DOHH2 (cell line): ENCODE measurements around the gene ANXA10.
A peak's percentile ranks its signal among the peaks of the same experiment; 100 is the strongest.

Experiments
- H3F3A ChIP-seq: fragments of 200-600 bp; sonication (generic), shearing (Covaris generic); 2 replicates; pipeline ENCODE4 v1.6.0; 2016; ENCODE audit warnings: antibody characterized with exemption, mild to moderate bottlenecking; ENCODE audit not compliant: control insufficient read depth, insufficient read depth
- H3K27ac ChIP-seq: fragments of 200-600 bp; sonication (generic); 2 replicates; pipeline ENCODE4 v1.5.1; 2014; ENCODE audit warnings: low read depth, mild to moderate bottlenecking, low read length, moderate library complexity
- H3K27me3 ChIP-seq: fragments of 200-600 bp; sonication (generic); 2 replicates; pipeline ENCODE4 v1.6.1; 2014; ENCODE audit warnings: mild to moderate bottlenecking, low read length, mixed read lengths; ENCODE audit not compliant: control insufficient read depth
- H3K36me3 ChIP-seq: fragments of 200-600 bp; sonication (generic); 2 replicates; pipeline ENCODE4 v1.6.1; 2014; ENCODE audit warnings: mild to moderate bottlenecking, low read length, moderate library complexity, mixed read lengths; ENCODE audit not compliant: control insufficient read depth
- H3K4me1 ChIP-seq: fragments of 200-600 bp; sonication (generic); 2 replicates; pipeline ENCODE4 v1.6.1; 2014; ENCODE audit warnings: mild to moderate bottlenecking, low read length, mixed read lengths; ENCODE audit not compliant: control insufficient read depth
- H3K4me2 ChIP-seq: fragments of 200-600 bp; sonication (generic); 2 replicates; pipeline ENCODE4 v1.6.0; 2014; ENCODE audit warnings: mild to moderate bottlenecking, low read length, moderate library complexity
- H3K4me3 ChIP-seq: fragments of 200-600 bp; sonication (generic); 2 replicates; pipeline ENCODE4 v1.5.1; 2014; ENCODE audit warnings: mild to moderate bottlenecking, low read length, mixed read lengths
- H3K79me2 ChIP-seq: fragments of 200-600 bp; sonication (generic); 2 replicates; pipeline ENCODE4 v1.6.1; 2014; ENCODE audit warnings: mild to moderate bottlenecking, low read length, mixed read lengths; ENCODE audit not compliant: control insufficient read depth
- H3K9me2 ChIP-seq: fragments of 200-600 bp; sonication (generic); replicated peaks from 2 replicates; pipeline ENCODE4 v1.6.1; 2014; ENCODE audit warnings: mild to moderate bottlenecking, low read length, mixed read lengths; ENCODE audit not compliant: control insufficient read depth
- H3K9me3 ChIP-seq: fragments of 200-600 bp; sonication (generic); 2 replicates; pipeline ENCODE4 v1.6.1; 2014; ENCODE audit warnings: antibody characterized with exemption, low read length, mixed read lengths; ENCODE audit not compliant: control insufficient read depth, insufficient read depth
- H4K20me1 ChIP-seq: fragments of 200-600 bp; sonication (generic); 2 replicates; pipeline ENCODE4 v1.6.0; 2014; ENCODE audit warnings: low read depth, mild to moderate bottlenecking, antibody characterized with exemption, low read length, moderate library complexity; ENCODE audit not compliant: control insufficient read depth, insufficient read depth
- CTCF ChIP-seq: fragments of 200-600 bp; sonication (generic); IDR thresholded peaks from one replicate; pipeline ENCODE4 v1.5.1; 2014; ENCODE audit warnings: antibody characterized with exemption, mild to moderate bottlenecking, low read depth, low read length; ENCODE audit not compliant: poor library complexity, severe bottlenecking
- EZH2phosphoT487 ChIP-seq: fragments of 200-600 bp; sonication (generic); IDR thresholded peaks from 2 replicates; pipeline ENCODE4 v1.6.1; 2017; ENCODE audit warnings: borderline replicate concordance, mild to moderate bottlenecking, antibody characterized with exemption, low read length, moderate library complexity, mixed read lengths

Gene ANXA10

GRCh38 chr4:168070903-168071302, 21.4 kb upstream of the ANXA10 start:
- H3K36me3 ChIP-seq: no peaks in the 10 kb centered on the region
- H3K9me3 ChIP-seq: no peaks in the 10 kb centered on the region
- H3K4me1 ChIP-seq: no peaks in the 10 kb centered on the region
- H3K4me3 ChIP-seq: no peak overlapping the region
- no peaks in the 10 kb centered on the region for H4K20me1 ChIP-seq
- no peaks in the 10 kb centered on the region for H3K79me2 ChIP-seq
- H3K4me2 ChIP-seq: no peak overlapping the region
- H3K27ac ChIP-seq: no peak overlapping the region
- TF ChIP-seq CTCF (no peak), EZH2phosphoT487 (no peak)
- H3F3A ChIP-seq: no peaks in the 10 kb centered on the region
- no peaks in the 10 kb centered on the region for H3K27me3 ChIP-seq
- no peaks in the 10 kb centered on the region for H3K9me2 ChIP-seq

- no peak for TF ChIP-seq CTCF
- TF ChIP-seq EZH2phosphoT487: no peak
- H3K36me3 ChIP-seq: no peaks in the 10 kb centered on the region
- H3F3A ChIP-seq: no peaks in the 10 kb centered on the region
- H3K4me3 ChIP-seq: no peak overlapping the region
- no peaks in the 10 kb centered on the region for H3K27me3 ChIP-seq
- no peak overlapping the region for H3K4me2 ChIP-seq
- H4K20me1 ChIP-seq: no peaks in the 10 kb centered on the region
- no peaks in the 10 kb centered on the region for H3K9me3 ChIP-seq
- H3K79me2 ChIP-seq: no peaks in the 10 kb centered on the region
- no peaks in the 10 kb centered on the region for H3K4me1 ChIP-seq
- no peaks in the 10 kb centered on the region for H3K9me2 ChIP-seq
- H3K27ac ChIP-seq: no peak overlapping the region
Observed at GRCh38 chr4:168071304-168071703, 21.0 kb upstream of the ANXA10 start.

GRCh38 chr4:168074861-168075260, 17.5 kb upstream of the ANXA10 start:
- Histone ChIP-seq H3K4me3 (no peak overlapping the region), H3K9me2 (no peaks in the 10 kb centered on the region), H3K9me3 (no peaks in the 10 kb centered on the region), H3K27ac (no peak overlapping the region), H3K27me3 (no peaks in the 10 kb centered on the region), H3K36me3 (no peaks in the 10 kb centered on the region), H4K20me1 (no peaks in the 10 kb centered on the region), H3K4me1 (no peaks in the 10 kb centered on the region), H3K79me2 (no peaks in the 10 kb centered on the region), H3F3A (no peaks in the 10 kb centered on the region), H3K4me2 (no peak overlapping the region)
- no peak for TF ChIP-seq CTCF

- H3K9me2 ChIP-seq: no peaks in the 10 kb centered on the region
- H4K20me1 ChIP-seq: no peaks in the 10 kb centered on the region
- no peak overlapping the region for H3K27ac ChIP-seq
- no peaks in the 10 kb centered on the region for H3K79me2 ChIP-seq
- no peaks in the 10 kb centered on the region for H3K36me3 ChIP-seq
- H3F3A ChIP-seq: no peaks in the 10 kb centered on the region
- no peak overlapping the region for H3K4me3 ChIP-seq
- H3K4me2 ChIP-seq: no peak overlapping the region
- H3K4me1 ChIP-seq: no peaks in the 10 kb centered on the region
- H3K27me3 ChIP-seq: no peaks in the 10 kb centered on the region
- peak; percentile 77 for TF ChIP-seq CTCF
- TF ChIP-seq EZH2phosphoT487: no peak
- no peaks in the 10 kb centered on the region for H3K9me3 ChIP-seq
Observed at GRCh38 chr4:168076989-168077725, 15.2 kb upstream of the ANXA10 start.
